Fibroblast of skin of left quadriceps (primary cell): Measurements from ENCODE around the gene DNAJB13.
A peak's percentile ranks its signal among the peaks of the same experiment; 100 is the strongest.

Source experiments
- DNase-seq, 2 experiments: peaks; one replicate each; pipeline ENCODE4 v3.0.0-alpha.2; 2013; ENCODE audit warnings: low read depth in 2 of 2

Gene DNAJB13

GRCh38 chr11:74000307-74001133 lies 49.7 kb downstream of the DNAJB13 start:
- no peak for DNase-seq

GRCh38 chr11:74001822-74002286 lies 51.0 kb downstream of the DNAJB13 start:
- no peak for DNase-seq

GRCh38 chr11:74002832-74003231 lies 52.0 kb downstream of the DNAJB13 start:
- no peak for DNase-seq

- DNase-seq = no peak
Measured at GRCh38 chr11:74004046-74004695, 53.3 kb downstream of the DNAJB13 start.

- no peak for DNase-seq
Measured at GRCh38 chr11:74004759-74005615, 54.2 kb downstream of the DNAJB13 start.

GRCh38 chr11:74005721-74006517 lies 55.1 kb downstream of the DNAJB13 start:
- DNase-seq = no peak

- DNase-seq = no peak
Measured at GRCh38 chr11:74006743-74007304, 56.0 kb downstream of the DNAJB13 start.

GRCh38 chr11:74007691-74008372 lies 57.0 kb downstream of the DNAJB13 start:
- DNase-seq = no peak

- no peak for DNase-seq
Measured at GRCh38 chr11:74008373-74009229, 57.8 kb downstream of the DNAJB13 start, which contains the start of gene UCP3. TSS of gene UCP3 (minus strand) at chr11:74009085. CDS start at chr11:74007042, 2,043 bp downstream.

- no peak for DNase-seq
Measured at GRCh38 chr11:74009230-74009547, 58.4 kb downstream of the DNAJB13 start.

- DNase-seq = no peak
Measured at GRCh38 chr11:74009675-74010305, 59.0 kb downstream of the DNAJB13 start.

GRCh38 chr11:74010306-74011300 lies 59.8 kb downstream of the DNAJB13 start:
- no peak for DNase-seq

GRCh38 chr11:74011360-74012073 lies 60.7 kb downstream of the DNAJB13 start:
- peak; percentile 12 for DNase-seq

- DNase-seq = no peak
Measured at GRCh38 chr11:74012074-74012809, 61.4 kb downstream of the DNAJB13 start.

- DNase-seq = no peak
Measured at GRCh38 chr11:74013141-74013540, 62.3 kb downstream of the DNAJB13 start.

- DNase-seq = no peak
Measured at GRCh38 chr11:74014880-74015279, 64.1 kb downstream of the DNAJB13 start.
